ENCODE measurements around the gene DDX42. TPM values are rescaled to one million over a fixed set of nuclear protein-coding genes. Genes with fewer than 3 reads are reported as not detected.

Gene DDX42
- total and polyA plus RNA-seq, 9 of the 15 experiments (the other 6 are each of a cell fraction or from before 2014, with no cell fraction given): 16.5 to 149 (median 87.6) TPM

DNA sequence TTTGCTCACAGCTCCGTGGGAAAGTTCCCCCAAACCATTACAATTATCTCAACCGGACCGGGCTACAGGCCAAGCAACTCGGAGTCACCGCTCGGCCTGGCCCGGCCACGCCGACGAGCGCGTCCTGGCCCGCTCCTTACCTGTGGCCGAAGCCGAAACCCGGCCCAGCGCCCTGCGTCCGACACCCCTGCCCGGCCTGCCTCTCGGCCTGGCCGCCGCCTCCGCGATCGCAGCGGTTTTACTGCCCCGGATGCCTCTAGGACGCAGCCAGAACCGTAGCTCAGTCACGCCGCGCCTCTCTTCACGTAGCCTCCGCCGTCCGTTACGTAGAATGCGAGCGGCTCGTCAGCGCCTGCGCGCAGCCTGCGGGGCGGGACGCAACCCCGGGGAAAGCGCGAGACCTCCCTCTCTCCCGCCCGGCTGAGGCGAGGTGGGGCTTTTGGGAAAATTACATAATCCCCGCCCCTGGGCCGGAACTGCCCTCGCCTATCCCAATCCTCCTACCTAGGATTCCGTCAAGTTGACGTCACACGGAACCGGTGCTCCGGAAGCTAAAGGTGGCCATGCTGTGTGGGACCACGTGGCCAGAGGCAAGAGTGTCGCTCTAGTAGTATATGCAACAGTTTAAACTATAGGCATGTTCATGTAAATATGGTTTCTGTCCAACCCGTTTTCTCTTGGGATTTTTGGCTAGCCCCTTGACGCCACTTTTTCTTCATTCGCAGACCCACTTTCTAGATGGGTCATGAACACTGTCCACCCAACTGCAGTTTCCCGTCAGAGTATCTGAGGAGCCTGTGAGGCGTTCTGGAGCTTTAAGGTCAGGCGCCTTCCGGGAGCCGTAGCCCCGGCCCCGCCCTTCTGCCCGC, 464 bp upstream of the DDX42 start, which contains the start of gene CCDC47 (continued):
- TF ChIP-seq, protein P1, sequence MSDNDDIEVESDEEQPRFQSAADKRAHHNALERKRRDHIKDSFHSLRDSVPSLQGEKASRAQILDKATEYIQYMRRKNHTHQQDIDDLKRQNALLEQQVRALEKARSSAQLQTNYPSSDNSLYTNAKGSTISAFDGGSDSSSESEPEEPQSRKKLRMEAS (CRISPR knock-in tag; IDR thresholded peaks at IDR 0.05): peak; percentile 99
- TF ChIP-seq, protein P2, sequence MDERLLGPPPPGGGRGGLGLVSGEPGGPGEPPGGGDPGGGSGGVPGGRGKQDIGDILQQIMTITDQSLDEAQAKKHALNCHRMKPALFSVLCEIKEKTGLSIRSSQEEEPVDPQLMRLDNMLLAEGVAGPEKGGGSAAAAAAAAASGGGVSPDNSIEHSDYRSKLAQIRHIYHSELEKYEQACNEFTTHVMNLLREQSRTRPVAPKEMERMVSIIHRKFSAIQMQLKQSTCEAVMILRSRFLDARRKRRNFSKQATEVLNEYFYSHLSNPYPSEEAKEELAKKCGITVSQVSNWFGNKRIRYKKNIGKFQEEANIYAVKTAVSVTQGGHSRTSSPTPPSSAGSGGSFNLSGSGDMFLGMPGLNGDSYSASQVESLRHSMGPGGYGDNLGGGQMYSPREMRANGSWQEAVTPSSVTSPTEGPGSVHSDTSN (CRISPR knock-in tag; IDR thresholded peaks at IDR 0.05; ENCODE audit: low read depth): no peak
- TF ChIP-seq, protein P2 (tag; conservative IDR thresholded peaks at IDR 0.05; ENCODE audit: low read depth): no peak
- TF ChIP-seq EGR1 (conservative IDR thresholded peaks at IDR 0.05): peak; percentile 84
- TF ChIP-seq ZNF586 (CRISPR knock-in tag; conservative IDR thresholded peaks at IDR 0.05): no peak
- peak; percentile 83 for TF ChIP-seq SMAD4 (CRISPR knock-in tag; conservative IDR thresholded peaks at IDR 0.05)
- TF ChIP-seq MED1 (CRISPR knock-in tag; IDR thresholded peaks at IDR 0.05; ENCODE audit: borderline replicate concordance): no peak
- TF ChIP-seq, protein P3, sequence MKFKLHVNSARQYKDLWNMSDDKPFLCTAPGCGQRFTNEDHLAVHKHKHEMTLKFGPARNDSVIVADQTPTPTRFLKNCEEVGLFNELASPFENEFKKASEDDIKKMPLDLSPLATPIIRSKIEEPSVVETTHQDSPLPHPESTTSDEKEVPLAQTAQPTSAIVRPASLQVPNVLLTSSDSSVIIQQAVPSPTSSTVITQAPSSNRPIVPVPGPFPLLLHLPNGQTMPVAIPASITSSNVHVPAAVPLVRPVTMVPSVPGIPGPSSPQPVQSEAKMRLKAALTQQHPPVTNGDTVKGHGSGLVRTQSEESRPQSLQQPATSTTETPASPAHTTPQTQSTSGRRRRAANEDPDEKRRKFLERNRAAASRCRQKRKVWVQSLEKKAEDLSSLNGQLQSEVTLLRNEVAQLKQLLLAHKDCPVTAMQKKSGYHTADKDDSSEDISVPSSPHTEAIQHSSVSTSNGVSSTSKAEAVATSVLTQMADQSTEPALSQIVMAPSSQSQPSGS (CRISPR knock-in tag; IDR thresholded peaks at IDR 0.05): no peak; the same call in 1 of the 2 replicates
- peak; percentile 96; the same call in 1 of the 2 replicates for TF ChIP-seq TAF15 (IDR thresholded peaks at IDR 0.05; ENCODE audit: low read depth, low read length)
- TF ChIP-seq BRD4 (IDR thresholded peaks at IDR 0.05): no peak; the same call in 1 of the 2 replicates
- TF ChIP-seq, protein P4, sequence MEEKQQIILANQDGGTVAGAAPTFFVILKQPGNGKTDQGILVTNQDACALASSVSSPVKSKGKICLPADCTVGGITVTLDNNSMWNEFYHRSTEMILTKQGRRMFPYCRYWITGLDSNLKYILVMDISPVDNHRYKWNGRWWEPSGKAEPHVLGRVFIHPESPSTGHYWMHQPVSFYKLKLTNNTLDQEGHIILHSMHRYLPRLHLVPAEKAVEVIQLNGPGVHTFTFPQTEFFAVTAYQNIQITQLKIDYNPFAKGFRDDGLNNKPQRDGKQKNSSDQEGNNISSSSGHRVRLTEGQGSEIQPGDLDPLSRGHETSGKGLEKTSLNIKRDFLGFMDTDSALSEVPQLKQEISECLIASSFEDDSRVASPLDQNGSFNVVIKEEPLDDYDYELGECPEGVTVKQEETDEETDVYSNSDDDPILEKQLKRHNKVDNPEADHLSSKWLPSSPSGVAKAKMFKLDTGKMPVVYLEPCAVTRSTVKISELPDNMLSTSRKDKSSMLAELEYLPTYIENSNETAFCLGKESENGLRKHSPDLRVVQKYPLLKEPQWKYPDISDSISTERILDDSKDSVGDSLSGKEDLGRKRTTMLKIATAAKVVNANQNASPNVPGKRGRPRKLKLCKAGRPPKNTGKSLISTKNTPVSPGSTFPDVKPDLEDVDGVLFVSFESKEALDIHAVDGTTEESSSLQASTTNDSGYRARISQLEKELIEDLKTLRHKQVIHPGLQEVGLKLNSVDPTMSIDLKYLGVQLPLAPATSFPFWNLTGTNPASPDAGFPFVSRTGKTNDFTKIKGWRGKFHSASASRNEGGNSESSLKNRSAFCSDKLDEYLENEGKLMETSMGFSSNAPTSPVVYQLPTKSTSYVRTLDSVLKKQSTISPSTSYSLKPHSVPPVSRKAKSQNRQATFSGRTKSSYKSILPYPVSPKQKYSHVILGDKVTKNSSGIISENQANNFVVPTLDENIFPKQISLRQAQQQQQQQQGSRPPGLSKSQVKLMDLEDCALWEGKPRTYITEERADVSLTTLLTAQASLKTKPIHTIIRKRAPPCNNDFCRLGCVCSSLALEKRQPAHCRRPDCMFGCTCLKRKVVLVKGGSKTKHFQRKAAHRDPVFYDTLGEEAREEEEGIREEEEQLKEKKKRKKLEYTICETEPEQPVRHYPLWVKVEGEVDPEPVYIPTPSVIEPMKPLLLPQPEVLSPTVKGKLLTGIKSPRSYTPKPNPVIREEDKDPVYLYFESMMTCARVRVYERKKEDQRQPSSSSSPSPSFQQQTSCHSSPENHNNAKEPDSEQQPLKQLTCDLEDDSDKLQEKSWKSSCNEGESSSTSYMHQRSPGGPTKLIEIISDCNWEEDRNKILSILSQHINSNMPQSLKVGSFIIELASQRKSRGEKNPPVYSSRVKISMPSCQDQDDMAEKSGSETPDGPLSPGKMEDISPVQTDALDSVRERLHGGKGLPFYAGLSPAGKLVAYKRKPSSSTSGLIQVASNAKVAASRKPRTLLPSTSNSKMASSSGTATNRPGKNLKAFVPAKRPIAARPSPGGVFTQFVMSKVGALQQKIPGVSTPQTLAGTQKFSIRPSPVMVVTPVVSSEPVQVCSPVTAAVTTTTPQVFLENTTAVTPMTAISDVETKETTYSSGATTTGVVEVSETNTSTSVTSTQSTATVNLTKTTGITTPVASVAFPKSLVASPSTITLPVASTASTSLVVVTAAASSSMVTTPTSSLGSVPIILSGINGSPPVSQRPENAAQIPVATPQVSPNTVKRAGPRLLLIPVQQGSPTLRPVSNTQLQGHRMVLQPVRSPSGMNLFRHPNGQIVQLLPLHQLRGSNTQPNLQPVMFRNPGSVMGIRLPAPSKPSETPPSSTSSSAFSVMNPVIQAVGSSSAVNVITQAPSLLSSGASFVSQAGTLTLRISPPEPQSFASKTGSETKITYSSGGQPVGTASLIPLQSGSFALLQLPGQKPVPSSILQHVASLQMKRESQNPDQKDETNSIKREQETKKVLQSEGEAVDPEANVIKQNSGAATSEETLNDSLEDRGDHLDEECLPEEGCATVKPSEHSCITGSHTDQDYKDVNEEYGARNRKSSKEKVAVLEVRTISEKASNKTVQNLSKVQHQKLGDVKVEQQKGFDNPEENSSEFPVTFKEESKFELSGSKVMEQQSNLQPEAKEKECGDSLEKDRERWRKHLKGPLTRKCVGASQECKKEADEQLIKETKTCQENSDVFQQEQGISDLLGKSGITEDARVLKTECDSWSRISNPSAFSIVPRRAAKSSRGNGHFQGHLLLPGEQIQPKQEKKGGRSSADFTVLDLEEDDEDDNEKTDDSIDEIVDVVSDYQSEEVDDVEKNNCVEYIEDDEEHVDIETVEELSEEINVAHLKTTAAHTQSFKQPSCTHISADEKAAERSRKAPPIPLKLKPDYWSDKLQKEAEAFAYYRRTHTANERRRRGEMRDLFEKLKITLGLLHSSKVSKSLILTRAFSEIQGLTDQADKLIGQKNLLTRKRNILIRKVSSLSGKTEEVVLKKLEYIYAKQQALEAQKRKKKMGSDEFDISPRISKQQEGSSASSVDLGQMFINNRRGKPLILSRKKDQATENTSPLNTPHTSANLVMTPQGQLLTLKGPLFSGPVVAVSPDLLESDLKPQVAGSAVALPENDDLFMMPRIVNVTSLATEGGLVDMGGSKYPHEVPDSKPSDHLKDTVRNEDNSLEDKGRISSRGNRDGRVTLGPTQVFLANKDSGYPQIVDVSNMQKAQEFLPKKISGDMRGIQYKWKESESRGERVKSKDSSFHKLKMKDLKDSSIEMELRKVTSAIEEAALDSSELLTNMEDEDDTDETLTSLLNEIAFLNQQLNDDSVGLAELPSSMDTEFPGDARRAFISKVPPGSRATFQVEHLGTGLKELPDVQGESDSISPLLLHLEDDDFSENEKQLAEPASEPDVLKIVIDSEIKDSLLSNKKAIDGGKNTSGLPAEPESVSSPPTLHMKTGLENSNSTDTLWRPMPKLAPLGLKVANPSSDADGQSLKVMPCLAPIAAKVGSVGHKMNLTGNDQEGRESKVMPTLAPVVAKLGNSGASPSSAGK (IDR thresholded peaks at IDR 0.05): peak; percentile 69; the same call in 1 of the 2 replicates
